Posterior vena cava (tissue), 2 donors: ENCODE data around the gene FBXW2. TPM values are rescaled to one million over a fixed set of nuclear protein-coding genes. Genes with fewer than 3 reads are reported as not detected.
A peak's percentile ranks its signal among the peaks of the same experiment; 100 is the strongest.
"Not testable (repeated sequence)": the region's sequence is repeated elsewhere in the genome, so short reads cannot be mapped to it uniquely, and the experiment has no call there.

Experiments
- DNase-seq: peaks from one replicate; pipeline ENCODE4 v3.0.0-alpha.2; 2020; ENCODE audit warnings: low spot score
- intact Hi-C, 2 donors: fragments of 100-400 bp; cut with DNase I; formaldehyde crosslinking; loops; one replicate each; pipeline versions ENCODE4 v1.14.1 to v1.14.2; 2022 to 2023
- long read RNA-seq, 2 donors: library from polyadenylated mRNA; unstranded; transcript quantifications; one replicate each; pipeline ENCODE4 v2.0.0, GENCODE V29; 2020 to 2021
- total RNA-seq, 2 donors: library from RNA; stranded (reverse); fragmentation: NEBNext Ultra II Directional; extraction: Animal tissue kit (Norgen Biotek cat#: 25700); gene quantifications; one replicate each; pipeline ENCODE4 v1.2.1, GENCODE V29; 2021
- donor health status: DM: yes; HTN: yes; CAD: no.
- donor health status: DM: yes; HTN: yes; CAD: no.

Gene FBXW2, protein sequence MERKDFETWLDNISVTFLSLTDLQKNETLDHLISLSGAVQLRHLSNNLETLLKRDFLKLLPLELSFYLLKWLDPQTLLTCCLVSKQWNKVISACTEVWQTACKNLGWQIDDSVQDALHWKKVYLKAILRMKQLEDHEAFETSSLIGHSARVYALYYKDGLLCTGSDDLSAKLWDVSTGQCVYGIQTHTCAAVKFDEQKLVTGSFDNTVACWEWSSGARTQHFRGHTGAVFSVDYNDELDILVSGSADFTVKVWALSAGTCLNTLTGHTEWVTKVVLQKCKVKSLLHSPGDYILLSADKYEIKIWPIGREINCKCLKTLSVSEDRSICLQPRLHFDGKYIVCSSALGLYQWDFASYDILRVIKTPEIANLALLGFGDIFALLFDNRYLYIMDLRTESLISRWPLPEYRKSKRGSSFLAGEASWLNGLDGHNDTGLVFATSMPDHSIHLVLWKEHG
- 10 to 100 TPM; 59.2 to 61.5 TPM for total RNA-seq
- long read RNA-seq, donor 1, full-length matches to known transcripts, result 5 of 18 reads
- long read RNA-seq, donor 1, partial matches to known transcripts, result 3 of 18 reads
- long read RNA-seq, donor 1, other reads (novel, unspliced or antisense), result 10 of 18 reads
- long read RNA-seq, donor 2, full-length matches to known transcripts, result 29 of 83 reads
- long read RNA-seq, donor 2, partial matches to known transcripts, result 19 of 83 reads
- long read RNA-seq, donor 2, other reads (novel, unspliced or antisense), result 35 of 83 reads

DNA sequence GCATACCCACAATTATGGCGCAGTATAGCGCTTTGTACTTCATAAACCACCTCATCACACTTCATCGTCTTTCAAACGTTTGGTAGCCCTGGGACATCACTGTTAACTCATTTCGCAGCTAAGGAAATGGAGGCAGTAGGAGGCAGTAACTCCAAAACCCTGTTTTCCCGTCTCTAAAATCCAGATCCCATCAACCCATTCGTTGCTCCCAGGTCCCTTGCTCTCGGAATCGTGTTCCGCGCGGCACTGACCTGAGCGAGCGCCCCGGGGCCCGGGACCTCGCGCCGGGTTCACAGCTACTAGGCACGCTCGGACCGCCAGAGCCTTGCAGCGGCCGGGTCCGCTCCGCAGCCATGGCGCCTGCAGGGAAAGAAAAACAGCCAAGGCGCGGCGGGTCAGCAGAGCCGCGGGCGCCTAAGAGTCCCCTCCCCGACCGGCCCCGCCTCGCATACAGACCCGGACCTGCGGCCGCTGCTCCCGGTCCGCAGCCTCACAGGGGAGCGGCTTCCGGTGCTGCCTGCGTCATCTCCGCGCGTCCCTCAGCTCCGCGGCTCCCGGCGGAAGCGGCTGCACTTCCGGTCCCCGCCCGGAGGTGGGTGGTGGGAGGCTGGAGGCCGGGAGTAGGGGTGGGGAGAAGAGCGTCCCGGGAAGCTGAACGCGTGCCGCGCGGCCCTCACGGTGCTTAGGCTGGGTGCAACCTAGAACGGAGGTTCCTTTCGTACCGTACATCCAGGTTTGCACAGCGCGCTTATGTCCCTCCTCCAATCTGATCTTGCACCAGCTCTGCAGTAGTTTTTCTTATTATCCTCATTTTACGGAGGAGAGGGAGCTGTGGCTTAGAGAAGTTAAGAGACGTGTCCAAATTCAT, at the start of gene FBXW2:
FBXW2 (minus strand) TSS at position 519 of the 868 bp plus-strand sequence. CDS start 5,158 bp downstream, outside the sequence.
- peak; percentile 98 for DNase-seq
- intact Hi-C loops, result no loop called here

- no peak for DNase-seq
- intact Hi-C loops, result no loop called here
Measured at GRCh38 chr9:120841930-120842684, 48.9 kb upstream of the FBXW2 start.

DNA sequence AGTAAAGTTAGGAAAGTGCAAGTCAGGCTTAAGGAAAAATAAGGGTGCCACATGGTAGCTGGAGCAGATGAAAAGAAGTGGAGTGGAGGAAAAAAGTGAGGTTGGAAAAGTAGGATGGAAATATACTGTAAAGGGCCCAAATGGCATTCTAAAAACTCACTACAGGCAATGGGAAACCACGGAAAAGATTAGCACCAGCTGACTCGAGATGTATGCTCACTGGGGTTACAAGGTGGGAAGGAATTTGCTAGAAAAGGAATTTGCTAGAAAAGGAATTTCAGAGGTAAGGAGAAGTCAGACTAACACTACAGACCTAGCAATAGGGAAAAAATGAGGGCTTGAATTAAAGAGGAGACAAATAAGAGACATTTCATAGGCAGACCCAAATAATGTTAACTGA, 45.9 kb upstream of the FBXW2 start:
- intact Hi-C loops, result no loop called here
- no peak for DNase-seq

DNA sequence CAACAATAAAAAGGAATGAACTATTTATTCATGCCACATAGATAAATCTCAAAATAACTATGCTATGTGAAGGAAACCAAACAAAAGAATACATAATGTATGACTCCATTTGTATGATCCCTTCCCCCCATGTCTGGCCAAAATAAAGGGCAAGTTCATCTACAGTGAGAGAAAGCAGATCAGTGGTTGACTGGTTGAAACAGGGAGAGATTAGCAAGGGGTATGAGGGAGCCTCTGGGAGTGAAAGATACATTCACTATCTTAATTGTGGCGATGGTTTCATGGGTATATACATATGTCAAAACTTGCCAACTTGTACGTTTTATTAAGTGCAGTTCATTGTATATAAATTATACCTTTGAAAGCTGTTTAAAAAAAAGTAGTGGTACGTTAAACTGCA, 44.7 kb upstream of the FBXW2 start:
- intact Hi-C loops, result no loop called here
- no peak for DNase-seq

DNA sequence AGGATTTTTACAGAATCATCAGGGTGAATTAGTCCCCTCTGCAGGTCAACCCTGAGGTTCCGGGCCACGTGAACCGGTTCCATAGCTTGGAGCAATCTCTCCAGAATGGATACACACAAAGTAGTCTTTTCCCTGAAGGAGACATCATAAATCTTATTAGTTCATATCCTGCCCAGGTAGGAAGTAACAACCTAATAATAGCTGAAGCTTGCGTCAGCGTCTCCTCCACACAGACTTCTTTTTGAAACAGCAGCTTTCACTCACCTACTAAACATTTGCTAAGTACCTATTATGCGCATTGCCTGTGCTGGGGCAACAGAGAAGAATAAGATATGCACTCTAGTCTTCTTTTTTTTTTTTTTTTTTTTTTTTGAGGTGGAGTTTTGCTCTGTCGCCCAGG, 40.1 kb upstream of the FBXW2 start:
- DNase-seq, result no peak
- intact Hi-C loops, result no loop called here

- intact Hi-C loops, result no loop called here
- no peak for DNase-seq
Measured at GRCh38 chr9:120832807-120833206, 39.6 kb upstream of the FBXW2 start.

GRCh38 chr9:120830865-120831264, 37.6 kb upstream of the FBXW2 start:
- intact Hi-C loops, result no loop called here
- DNase-seq, result no peak

DNA sequence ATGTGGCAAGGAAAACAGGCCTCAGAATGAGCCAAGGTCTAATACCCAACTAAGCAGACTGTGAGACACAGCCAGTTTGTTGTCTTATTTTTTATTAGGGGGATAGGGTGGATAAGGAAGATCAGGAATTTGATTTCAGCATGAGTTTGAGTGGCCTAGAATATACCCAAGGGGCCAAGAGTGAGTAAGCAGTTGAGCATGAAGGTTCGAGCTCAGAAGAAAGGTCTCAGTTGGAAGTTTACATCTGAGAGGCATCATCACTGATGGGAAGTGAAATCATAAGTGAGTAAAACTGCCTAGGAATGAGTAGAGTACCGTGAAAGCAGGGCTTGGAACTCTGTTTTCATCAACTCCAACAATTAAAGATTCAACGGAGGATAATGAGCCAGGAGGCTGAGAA, 36.9 kb upstream of the FBXW2 start:
- intact Hi-C loops, result no loop called here
- DNase-seq, result no peak

GRCh38 chr9:120829650-120830049, 36.4 kb upstream of the FBXW2 start:
- no peak for DNase-seq
- intact Hi-C loops, result no loop called here

- DNase-seq, result no peak
- intact Hi-C loops, result no loop called here
Measured at GRCh38 chr9:120820095-120820494, 26.9 kb upstream of the FBXW2 start.

DNA sequence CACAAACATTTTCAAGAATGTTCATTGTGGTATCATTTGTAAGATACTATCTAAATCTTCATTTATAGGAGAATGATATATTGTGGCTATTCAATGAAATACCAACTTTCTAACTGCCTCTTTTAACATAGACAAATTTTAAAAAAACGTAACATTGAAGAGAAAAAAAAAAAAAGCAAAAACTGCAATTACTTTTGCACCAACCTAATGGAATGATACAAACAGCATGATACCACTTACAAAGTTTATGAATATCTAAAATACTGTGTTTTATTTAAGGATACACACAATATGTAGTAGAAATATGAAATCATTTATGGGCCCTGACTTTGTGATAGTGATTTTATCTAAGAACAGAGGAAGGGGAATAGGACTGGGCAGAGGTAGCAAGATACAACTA, 25.4 kb upstream of the FBXW2 start:
- intact Hi-C loops, result no loop called here
- no peak for DNase-seq

GRCh38 chr9:120815075-120815474, 21.9 kb upstream of the FBXW2 start:
- no peak for DNase-seq
- intact Hi-C loops, result no loop called here

- intact Hi-C loops, result no loop called here
- no peak for DNase-seq
Measured at GRCh38 chr9:120808931-120809330, 15.7 kb upstream of the FBXW2 start.

GRCh38 chr9:120807607-120808379, 14.6 kb upstream of the FBXW2 start:
- no peak for DNase-seq
- intact Hi-C loops, result no loop called here

- intact Hi-C loops, DNase-seq: not testable (repeated sequence)
Measured at GRCh38 chr9:120804784-120805363, 11.7 kb upstream of the FBXW2 start.

- intact Hi-C loops, result no loop called here
- no peak for DNase-seq
Measured at GRCh38 chr9:120801441-120801840, 8.2 kb upstream of the FBXW2 start.

- DNase-seq, result no peak
- intact Hi-C loops, result no loop called here
Measured at GRCh38 chr9:120791161-120791560, 2.1 kb downstream of the FBXW2 start.

- intact Hi-C loops, result no loop called here
- DNase-seq, result no peak
Measured at GRCh38 chr9:120787933-120788332, 5.3 kb downstream of the FBXW2 start.
